Psoas muscle (tissue), 8 donors: ENCODE measurements around the gene SLC1A3. TPM values are rescaled to one million over a fixed set of nuclear protein-coding genes. Genes with fewer than 3 reads are reported as not detected.

Source experiments
- ATAC-seq, 4 donors: fragments of 200-7000 bp; cut with Tn5 transposase; one replicate each; pipeline ENCODE4 v1.9.1; 2020; ENCODE audit warnings: moderate library complexity in 3 of 4, mild to moderate bottlenecking in 2 of 4
- DNase-seq, 2 donors: peaks; one replicate each; pipeline ENCODE4 v3.0.0-alpha.2; 2020
- H3K27ac ChIP-seq: fragments of 200-600 bp; one replicate; pipeline ENCODE4 v1.8.0; 2022
- H3K27me3 ChIP-seq, 3 donors: fragments of 200-600 bp in 1 of 3; one replicate each; pipeline versions ENCODE4 v1.6.1 to v1.8.0; 2013 to 2022; ENCODE audit warnings: low read length in 2 of 3, mild to moderate bottlenecking in 2 of 3, moderate library complexity in 1 of 3; ENCODE audit not compliant: insufficient read depth in 3 of 3
- H3K36me3 ChIP-seq, 2 donors: fragments of 200-600 bp in 1 of 2; one replicate each; pipeline versions ENCODE4 v1.6.1 to v1.8.0; 2013 to 2022; ENCODE audit warnings: low read depth in 1 of 2, mild to moderate bottlenecking in 1 of 2, moderate library complexity in 1 of 2; ENCODE audit not compliant: insufficient read depth in 1 of 2
- H3K4me1 ChIP-seq: fragments of 200-600 bp; one replicate; pipeline ENCODE4 v1.8.0; 2022
- H3K4me3 ChIP-seq: fragments of 200-600 bp; one replicate; pipeline ENCODE4 v1.8.0; 2022; ENCODE audit warnings: mild to moderate bottlenecking
- H3K9me3 ChIP-seq: fragments of 200-600 bp; one replicate; pipeline ENCODE4 v1.8.0; 2022
- WGBS, 3 donors: extraction: QIAGEN DNeasy Blood & Tissue Kit; methylation state at CpG; one replicate each; pipeline versions ENCODE4 v1.1.6 to v1.1.7; 2013; 5-methylcytosine and 5-hydroxymethylcytosine counted together
- intact Hi-C, 2 donors: fragments of 100-400 bp; cut with DNase I; formaldehyde crosslinking; loops; one replicate each; pipeline versions ENCODE4 v1.11.0 to v1.14.2; 2022
- polyA plus RNA-seq, 3 donors: library from polyadenylated mRNA; stranded (reverse); fragments of 200-250 nt; gene quantifications; one replicate each; pipeline ENCODE4 v1.2.3, GENCODE V29; 2013
- total RNA-seq, 4 donors: library from RNA; stranded (reverse); fragmentation: NEBNext Ultra II Directional in 2 of 4; extraction: Animal tissue kit (Norgen Biotek cat#: 25700) in 2 of 4; gene quantifications; one replicate each; pipeline versions ENCODE4 v1.2.1 to v1.2.4, GENCODE V29; 2021 to 2023
- TF ChIP-seq, protein P1 (sequence below): fragments of 200-600 bp; IDR thresholded peaks from one replicate; pipeline ENCODE4 v1.8.0; 2022; ENCODE audit warnings: antibody characterized with exemption
- donor health status: healthy with polysubstance abuse.
- donor health status: DM: no; HTN: no; CAD: no; lungs with moderate emphysema.
- donor health status: Bipolar disorder and iron deficiency.
- donor health status: healthy.
- donor health status: DM: yes; HTN: yes; CAD: no.
- donor health status: DM: no; HTN: no; CAD: no.
- donor health status: DM: no; HTN: no; CAD: no.
- donor health status: DM: yes; HTN: yes; CAD: no.

SLC1A3 gene
- total and polyA plus RNA-seq, 7 donors = 9.6 to 25.3 (median 17.4) TPM

DNA sequence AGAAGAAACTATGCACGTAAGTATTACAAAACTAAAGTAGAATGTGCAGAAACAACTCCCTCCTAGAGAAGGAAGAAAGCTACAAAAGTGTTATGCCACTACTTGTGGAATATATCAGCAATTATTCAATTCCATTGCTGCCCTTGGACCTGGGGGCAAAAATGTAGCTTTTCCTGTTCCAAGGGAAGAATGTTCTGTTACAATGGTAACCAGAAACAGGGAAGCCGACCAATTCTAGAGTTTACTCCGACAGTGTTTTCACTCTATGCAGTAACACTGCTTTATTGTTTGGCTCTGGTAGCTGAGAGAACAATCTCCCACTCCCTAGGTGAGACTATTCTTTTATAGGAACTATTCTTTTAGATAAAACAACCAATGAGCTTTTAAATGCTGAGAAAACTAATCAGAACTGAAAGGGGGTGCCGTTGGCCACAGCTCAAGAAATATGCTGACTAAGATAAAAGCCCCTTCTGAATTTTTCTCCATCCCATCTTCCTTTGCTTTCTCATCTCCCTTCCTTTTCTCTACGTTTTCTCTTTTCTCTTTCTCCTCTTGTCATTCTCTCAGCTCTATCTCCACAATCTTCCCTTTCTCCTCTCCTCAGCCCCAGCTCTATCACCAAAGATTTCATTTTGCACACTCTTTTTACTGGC is 54.1 kb downstream of the SLC1A3 start:
- TF ChIP-seq, protein P1, sequence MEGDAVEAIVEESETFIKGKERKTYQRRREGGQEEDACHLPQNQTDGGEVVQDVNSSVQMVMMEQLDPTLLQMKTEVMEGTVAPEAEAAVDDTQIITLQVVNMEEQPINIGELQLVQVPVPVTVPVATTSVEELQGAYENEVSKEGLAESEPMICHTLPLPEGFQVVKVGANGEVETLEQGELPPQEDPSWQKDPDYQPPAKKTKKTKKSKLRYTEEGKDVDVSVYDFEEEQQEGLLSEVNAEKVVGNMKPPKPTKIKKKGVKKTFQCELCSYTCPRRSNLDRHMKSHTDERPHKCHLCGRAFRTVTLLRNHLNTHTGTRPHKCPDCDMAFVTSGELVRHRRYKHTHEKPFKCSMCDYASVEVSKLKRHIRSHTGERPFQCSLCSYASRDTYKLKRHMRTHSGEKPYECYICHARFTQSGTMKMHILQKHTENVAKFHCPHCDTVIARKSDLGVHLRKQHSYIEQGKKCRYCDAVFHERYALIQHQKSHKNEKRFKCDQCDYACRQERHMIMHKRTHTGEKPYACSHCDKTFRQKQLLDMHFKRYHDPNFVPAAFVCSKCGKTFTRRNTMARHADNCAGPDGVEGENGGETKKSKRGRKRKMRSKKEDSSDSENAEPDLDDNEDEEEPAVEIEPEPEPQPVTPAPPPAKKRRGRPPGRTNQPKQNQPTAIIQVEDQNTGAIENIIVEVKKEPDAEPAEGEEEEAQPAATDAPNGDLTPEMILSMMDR = no peak
- H3K9me3 ChIP-seq = no peaks in the 10 kb centered on the region
- H3K27me3 ChIP-seq = no peaks in the 10 kb centered on the region
- intact Hi-C loops = no loop called here
- WGBS, 3 donors = 79 to 82% (median 79%) methylated on average over 5 of the region's 5 CpGs
- no peak for DNase-seq
- H3K4me3 ChIP-seq = no peak overlapping the region
- no peak overlapping the region for H3K27ac ChIP-seq
- H3K36me3 ChIP-seq = no peaks in the 10 kb centered on the region
- peaks cover 32% of the 10 kb centered on the region for H3K4me1 ChIP-seq
- no peak for ATAC-seq

DNA sequence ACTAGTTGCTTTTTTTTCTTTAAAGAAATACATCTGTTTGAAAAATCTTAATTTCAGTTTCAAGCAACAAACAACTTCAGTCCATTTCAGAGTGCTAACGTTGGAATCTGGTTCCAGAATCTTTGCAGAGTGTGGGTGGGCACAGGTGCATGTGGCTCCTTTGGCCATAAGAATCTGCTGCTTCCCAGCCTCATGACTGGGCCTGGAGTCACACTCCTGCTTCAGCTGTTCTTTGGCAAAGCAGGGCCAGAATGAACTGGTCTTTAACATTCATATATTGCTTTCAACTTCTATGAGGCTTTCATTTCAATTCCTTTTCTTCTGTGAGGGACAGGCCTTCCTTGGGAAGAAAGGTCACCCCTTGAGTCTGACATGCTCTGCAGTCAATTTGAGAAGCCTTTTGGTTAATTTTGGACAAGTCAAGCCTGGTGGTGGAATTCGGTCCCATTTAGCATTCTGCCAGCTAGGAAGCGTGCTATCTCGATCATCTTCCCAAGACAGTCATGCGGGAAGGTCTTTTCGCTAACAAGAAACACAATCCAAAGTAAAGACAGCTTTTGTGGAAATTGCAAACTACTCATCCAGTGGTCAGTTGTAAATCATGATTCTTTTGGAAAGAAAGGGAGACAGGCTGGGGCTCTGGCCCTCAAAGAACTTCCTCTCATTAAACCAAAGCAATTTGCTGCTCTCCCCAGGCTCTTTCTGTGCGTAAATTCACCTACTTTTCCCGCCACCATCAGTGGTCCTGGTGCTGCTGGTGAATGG is 55.2 kb downstream of the SLC1A3 start:
- 69 to 82% (median 73%) methylated on average over 8 of the region's 8 CpGs for WGBS, 3 donors
- Histone ChIP-seq H3K36me3 (no peaks in the 10 kb centered on the region), H3K9me3 (no peaks in the 10 kb centered on the region), H3K4me3 (no peak overlapping the region), H3K27ac (no peak overlapping the region), H3K4me1 (peaks cover 23% of the 10 kb centered on the region), H3K27me3 (no peaks in the 10 kb centered on the region)
- ATAC-seq (no peak), DNase-seq (no peak)
- TF ChIP-seq, protein P1 = no peak
- intact Hi-C loops = no loop called here

DNA sequence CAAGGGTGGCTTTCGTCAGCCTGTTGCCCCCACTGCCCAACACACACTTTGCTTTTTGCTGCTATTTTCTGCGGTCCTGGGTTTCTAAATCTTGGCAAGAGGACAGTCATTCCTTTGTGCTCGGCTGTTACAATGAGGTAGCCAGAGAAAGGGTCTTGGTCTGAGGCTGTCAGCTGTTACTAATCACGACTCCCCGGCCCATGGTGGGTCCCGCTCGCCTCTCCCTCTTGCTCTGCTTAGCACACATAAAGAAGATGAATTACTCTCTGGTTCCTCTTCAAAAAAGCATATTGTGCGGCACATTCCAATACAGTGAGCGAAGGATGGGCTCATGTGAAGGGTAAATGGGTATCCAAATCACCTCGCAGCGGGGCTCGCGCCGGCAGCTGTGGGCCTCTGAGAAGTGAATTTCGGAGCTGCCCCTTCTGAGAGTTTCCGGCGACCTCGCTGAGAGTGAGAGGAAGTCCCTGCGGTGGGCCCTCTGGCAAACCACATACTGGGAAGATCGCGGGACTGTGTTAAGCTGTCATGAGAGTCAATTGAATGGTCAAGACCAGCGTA is 56.0 kb downstream of the SLC1A3 start:
- 66 to 76% (median 69%) methylated on average over 22 of the region's 22 CpGs for WGBS, 3 donors
- H3K27ac ChIP-seq = no peak overlapping the region
- intact Hi-C loops = no loop called here

DNA sequence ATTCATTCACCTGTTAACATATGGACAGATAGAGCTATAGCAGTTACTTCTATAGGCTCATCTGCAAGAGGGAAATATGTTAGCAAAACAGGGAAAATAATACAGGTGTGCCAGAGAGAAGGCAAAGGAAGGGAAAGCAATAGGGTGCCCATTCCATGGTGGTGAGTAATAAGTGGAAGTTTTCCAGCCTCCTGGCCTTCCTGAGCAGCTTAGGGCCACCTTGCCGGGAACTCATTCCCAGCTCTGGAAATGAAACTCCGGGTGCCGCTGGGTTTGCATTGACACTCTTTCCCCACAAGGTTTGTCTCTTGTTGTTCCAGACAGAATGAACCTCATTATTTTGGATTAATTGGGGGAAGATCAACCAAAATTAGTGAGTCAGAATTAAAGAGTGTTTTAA is 58.4 kb downstream of the SLC1A3 start:
- no peaks in the 10 kb centered on the region for H3K27me3 ChIP-seq
- no peaks in the 10 kb centered on the region for H3K36me3 ChIP-seq
- DNase-seq (no peak), ATAC-seq (peak in 3 of 4 donors; percentile 46 to 73 (median 72))
- 40 to 66% (median 56%) methylated on average over 3 of the region's 3 CpGs for WGBS, 3 donors
- H3K9me3 ChIP-seq = no peaks in the 10 kb centered on the region
- no peaks in the 10 kb centered on the region for H3K4me1 ChIP-seq
- TF ChIP-seq, protein P1 = no peak
- no peak overlapping the region for H3K4me3 ChIP-seq
- no peak overlapping the region for H3K27ac ChIP-seq
- intact Hi-C loops = no loop called here

More for the DNA sequence above, 56.0 kb downstream of the SLC1A3 start:
- DNase-seq = no peak
- H3K4me1 ChIP-seq = peaks cover 16% of the 10 kb centered on the region
- no peaks in the 10 kb centered on the region for H3K9me3 ChIP-seq
- no peak overlapping the region for H3K4me3 ChIP-seq
- H3K27me3 ChIP-seq = no peaks in the 10 kb centered on the region
- TF ChIP-seq, protein P1 = no peak
- H3K36me3 ChIP-seq = no peaks in the 10 kb centered on the region
- ATAC-seq = no peak
